Measurements from ENCODE around the gene STX11.

DNA sequence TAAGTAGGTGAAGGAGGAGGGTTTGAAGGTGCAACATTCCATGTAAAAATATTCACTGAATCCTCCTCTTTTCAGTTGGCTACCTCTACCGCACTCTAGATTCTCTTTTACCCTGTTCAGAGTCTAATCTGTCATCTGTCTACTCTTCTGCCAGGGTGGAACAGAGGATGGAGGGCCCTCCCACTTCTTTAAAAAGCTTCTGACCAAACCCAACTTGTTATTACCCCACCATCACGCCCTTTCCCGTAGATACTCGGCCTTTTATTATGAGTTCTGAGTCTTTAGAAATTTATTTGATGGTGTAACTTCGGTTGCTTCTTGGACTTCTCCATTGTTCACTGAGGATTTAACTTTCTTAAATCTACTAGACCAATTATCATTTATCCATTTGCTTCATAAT, 11.7 kb downstream of the STX11 start:
- TF ChIP-seq GATA3 (IDR thresholded peaks at IDR 0.05; ENCODE audit: low read depth, low read length) (no peak), GATA2 (IDR thresholded peaks at IDR 0.05; ENCODE audit: low read depth, low read length) (no peak)
